Stomach (tissue), 4 donors: ENCODE data around the gene CAV2.

Source experiments
- EP300 ChIP-seq: sonication (generic); formaldehyde crosslinking; IDR thresholded peaks from one replicate; pipeline ENCODE4 v1.6.1; 2017; ENCODE audit warnings: antibody characterized with exemption
- POLR2A ChIP-seq, 4 donors: fragments of 450-650 bp; IDR thresholded peaks; one replicate each; pipeline ENCODE4 v1.6.1; 2016; ENCODE audit warnings: antibody characterized with exemption in 4 of 4, control low read depth in 2 of 4, mild to moderate bottlenecking in 1 of 4, moderate library complexity in 1 of 4
- POLR2AphosphoS5 ChIP-seq, 3 donors: sonication (generic); formaldehyde crosslinking; IDR thresholded peaks; one replicate each; pipeline ENCODE4 v1.6.1; 2016; ENCODE audit warnings: antibody characterized with exemption in 3 of 3
- TF ChIP-seq, protein P1 (sequence below), 7 experiments: fragments of 450-650 bp in 4 of 7; fragments of 200-600 bp in 3 of 7; sonication (generic) in 3 of 7; IDR thresholded peaks; one replicate each; pipeline ENCODE4 v1.5.1; 2016 to 2019; ENCODE audit warnings: antibody characterized with exemption in 7 of 7, control low read depth in 2 of 7, mild to moderate bottlenecking in 1 of 7

DNA sequence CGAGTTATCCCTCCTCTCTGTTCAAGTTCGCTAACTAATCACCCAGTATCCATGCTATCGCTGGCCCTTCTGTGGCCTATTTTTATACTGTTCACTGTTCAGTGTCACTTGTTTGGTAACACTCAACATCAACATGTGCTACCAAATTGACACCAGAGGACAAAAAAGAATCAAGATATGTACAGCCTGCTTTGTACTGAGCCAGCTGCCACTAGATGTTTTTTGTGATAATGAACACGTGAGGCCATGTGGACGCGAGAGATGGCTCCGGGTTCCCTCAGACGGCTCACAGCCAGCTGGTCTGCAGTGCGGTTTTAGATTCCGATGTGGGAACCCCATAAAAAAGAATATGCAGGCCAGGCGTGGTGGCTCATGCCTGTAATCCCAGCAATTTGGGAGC, 46.5 kb downstream of the CAV2 start:
- TF ChIP-seq, protein P1, sequence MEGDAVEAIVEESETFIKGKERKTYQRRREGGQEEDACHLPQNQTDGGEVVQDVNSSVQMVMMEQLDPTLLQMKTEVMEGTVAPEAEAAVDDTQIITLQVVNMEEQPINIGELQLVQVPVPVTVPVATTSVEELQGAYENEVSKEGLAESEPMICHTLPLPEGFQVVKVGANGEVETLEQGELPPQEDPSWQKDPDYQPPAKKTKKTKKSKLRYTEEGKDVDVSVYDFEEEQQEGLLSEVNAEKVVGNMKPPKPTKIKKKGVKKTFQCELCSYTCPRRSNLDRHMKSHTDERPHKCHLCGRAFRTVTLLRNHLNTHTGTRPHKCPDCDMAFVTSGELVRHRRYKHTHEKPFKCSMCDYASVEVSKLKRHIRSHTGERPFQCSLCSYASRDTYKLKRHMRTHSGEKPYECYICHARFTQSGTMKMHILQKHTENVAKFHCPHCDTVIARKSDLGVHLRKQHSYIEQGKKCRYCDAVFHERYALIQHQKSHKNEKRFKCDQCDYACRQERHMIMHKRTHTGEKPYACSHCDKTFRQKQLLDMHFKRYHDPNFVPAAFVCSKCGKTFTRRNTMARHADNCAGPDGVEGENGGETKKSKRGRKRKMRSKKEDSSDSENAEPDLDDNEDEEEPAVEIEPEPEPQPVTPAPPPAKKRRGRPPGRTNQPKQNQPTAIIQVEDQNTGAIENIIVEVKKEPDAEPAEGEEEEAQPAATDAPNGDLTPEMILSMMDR (IDR thresholded peaks at IDR 0.05) = no peak
- no peak for TF ChIP-seq EP300
- no peak for TF ChIP-seq POLR2A (IDR thresholded peaks at IDR 0.05)
- no peak for TF ChIP-seq POLR2AphosphoS5 (IDR thresholded peaks at IDR 0.05)
